HK-2 (cell line): Measurements from ENCODE around the gene TFAP2D.

Experiments used
- DNase-seq: peaks from one replicate; pipeline ENCODE4 v3.0.0-alpha.2; 2018; ENCODE audit not compliant: unreplicated experiment

TFAP2D gene

DNA sequence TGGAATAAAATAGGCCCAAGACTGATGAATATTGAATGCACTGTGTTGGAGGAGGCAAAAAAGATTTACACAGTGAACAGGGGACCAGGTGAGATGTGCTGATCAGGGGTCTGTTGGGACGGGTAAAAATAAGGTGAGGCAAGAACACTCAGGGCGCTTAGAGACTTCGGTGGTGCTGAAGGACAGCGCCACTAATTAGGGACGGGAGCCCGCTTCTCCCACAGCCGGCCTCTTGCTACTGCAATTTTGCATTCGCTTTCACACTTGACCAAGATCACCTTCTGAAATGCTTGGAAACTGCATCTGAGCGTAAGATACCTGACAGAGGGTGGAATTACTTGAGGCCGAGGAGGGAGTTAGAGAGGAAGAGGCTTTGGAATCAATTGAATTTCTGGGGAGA, 7.3 kb downstream of the TFAP2D start:
- no peak for DNase-seq

GRCh38 chr6:50721978-50722377, 8.7 kb downstream of the TFAP2D start:
- no peak for DNase-seq

DNA sequence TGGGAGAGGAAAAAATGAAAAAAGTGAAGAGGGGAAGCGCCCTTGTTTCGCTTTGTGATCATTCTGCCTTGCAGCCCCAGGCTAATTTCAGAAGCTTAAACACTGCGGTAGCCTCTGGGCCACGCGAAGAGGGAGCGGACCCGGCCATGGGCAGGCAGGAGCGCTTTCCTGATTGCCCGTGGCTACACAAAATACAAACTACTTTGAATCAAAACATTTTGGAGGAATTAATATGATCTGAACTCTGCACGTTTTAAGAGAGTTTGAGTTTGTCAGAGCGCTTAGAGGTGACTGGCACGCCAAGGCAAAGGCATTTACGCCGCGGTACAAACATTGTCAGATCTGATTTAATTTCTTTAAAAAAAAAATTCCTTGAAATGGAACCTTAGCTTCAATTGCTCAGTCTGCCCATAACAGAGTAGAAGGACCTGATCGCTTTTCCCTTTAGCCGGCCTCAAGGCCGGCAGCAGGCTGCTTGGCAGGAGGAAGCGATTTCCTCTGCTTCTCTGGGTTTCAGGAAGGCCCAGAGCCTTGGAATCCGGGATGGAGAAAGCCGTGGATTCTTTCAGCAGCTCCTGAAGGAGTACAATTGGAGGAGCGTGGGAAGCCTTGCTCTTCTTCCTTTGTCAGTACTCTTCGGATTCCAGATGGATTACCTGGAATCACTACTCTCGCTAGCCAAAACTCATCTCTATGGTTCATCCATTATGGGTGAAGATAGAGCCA, 9.7 kb downstream of the TFAP2D start:
- DNase-seq, result no peak

GRCh38 chr6:50724381-50725124, 11.2 kb downstream of the TFAP2D start:
- DNase-seq, result no peak

DNA sequence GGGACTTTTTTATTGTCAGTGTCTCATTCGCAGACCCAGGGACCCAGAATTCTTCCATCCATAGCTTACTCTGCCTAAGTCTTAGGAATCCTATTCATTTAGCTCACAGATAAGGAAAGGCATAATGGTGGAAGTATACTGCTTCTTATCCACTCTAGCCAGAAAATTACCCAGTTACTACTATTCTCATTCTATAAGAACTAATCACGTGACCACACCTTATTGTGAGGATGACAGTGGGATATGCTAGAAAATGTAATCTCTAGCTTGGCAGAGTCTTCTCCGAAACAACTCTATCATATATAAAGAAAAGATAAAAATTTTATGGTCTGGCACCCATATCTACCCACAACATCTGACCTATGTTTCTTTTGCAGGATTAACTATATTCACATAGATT, 21.2 kb downstream of the TFAP2D start:
- DNase-seq, result no peak

DNA sequence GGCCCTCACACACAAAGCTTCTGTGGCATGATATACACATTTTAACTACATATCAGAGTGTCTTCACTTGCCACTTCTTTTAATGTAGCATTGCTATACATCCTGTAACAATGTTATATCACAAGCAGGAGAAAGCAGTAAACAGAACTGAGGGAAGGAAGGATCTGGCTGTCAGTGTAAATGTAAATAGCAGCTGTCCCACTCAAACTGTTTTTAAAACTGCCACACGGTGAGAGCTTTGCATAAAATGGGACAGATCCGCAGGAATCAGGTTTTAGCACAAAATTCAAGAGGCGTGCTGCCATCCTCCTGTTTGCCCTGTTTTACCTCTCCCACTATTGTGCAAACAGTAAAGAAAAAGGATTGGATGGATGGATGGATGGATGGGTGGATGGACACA, 28.8 kb downstream of the TFAP2D start:
- no peak for DNase-seq

- no peak for DNase-seq
Measured at GRCh38 chr6:50744976-50745375, 31.6 kb downstream of the TFAP2D start.

DNA sequence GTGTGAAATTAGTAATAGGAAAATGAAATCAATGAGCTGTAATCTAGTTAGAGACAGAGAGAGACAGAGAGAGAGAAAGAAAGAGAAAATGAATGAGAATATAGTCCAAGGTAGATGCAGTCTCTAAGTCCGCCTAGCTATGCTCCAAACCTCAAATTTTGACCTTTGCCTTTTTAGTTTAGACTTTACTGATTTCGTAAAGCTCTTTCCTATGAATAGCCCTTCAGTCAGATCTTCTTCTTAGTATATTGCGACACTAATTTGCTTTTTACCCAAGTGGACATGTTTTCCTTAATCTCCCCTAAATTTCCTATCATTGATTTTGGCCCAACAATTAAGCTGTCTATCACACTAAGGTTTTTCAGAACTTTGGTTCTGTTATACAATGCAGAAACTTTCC, 49.5 kb downstream of the TFAP2D start:
- no peak for DNase-seq

DNA sequence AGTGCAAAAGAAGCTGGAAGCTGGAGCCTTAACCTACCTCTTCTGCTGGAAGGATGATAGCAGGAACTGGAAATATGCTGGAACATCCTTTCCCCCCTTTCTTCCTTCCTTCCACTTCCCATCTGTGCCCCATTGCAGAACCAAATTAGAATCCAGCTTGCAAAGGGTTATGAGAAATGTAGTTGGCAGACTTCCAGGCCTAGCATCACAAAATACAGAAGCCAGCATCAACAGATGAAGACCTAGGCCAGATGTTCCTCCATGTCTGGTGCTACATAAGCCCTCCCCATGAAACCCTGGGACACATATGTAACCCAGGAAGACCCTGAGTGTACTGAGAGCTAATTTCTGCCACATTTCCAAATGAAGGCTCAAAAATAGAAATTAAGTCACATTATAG, 65.4 kb downstream of the TFAP2D start:
- no peak for DNase-seq

DNA sequence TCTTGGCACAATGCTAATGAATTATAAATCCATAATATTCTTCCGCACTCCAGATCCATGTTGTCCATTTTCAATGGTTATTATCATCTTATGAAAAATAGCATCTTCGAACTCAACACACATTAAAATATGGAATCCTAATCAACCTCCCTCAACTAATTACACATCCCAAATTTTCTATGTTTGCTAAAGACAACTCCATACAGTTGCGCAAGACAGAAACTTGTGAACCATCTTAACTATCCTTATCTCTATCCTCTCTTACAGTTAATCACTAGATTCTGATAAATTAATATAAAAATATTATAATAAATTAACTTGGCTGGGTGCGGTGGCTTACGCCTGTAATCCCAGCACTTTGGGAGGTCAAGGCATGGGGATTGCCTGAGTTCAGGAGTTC, 67.1 kb downstream of the TFAP2D start:
- DNase-seq, result no peak

- DNase-seq, result no peak
Measured at GRCh38 chr6:50785921-50786320, 72.6 kb downstream of the TFAP2D start.

GRCh38 chr6:50791900-50792508, 78.7 kb downstream of the TFAP2D start:
- DNase-seq, result no peak

GRCh38 chr6:50792771-50793170, 79.4 kb downstream of the TFAP2D start:
- no peak for DNase-seq

- no peak for DNase-seq
Measured at GRCh38 chr6:50795574-50795973, 82.2 kb downstream of the TFAP2D start.

DNA sequence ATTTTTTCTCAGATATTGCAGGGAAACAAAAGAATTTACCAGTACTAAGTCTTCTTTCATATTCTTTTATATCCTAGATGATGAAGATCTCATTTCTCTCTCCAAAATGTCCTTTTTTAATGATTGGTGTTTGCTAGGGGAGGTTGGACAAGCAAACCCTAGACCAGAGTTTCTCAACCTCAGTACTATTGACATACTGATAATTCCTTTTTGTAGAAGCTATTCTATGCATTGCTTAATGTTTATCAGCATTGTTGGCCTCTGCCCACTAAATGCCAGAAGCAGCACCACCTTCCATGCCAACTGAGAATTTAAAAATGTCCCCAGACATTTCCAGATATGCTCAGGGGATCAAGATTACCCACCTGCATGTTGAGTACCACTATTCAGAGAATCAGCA, 91.0 kb downstream of the TFAP2D start:
- DNase-seq, result no peak

- DNase-seq, result no peak
Measured at GRCh38 chr6:50807035-50807434, 93.7 kb downstream of the TFAP2D start.

GRCh38 chr6:50815436-50816114, 102.2 kb downstream of the TFAP2D start:
- DNase-seq, result no peak

- DNase-seq, result peak; percentile 66
Measured at GRCh38 chr6:50816115-50816675, 102.9 kb downstream of the TFAP2D start.

DNA sequence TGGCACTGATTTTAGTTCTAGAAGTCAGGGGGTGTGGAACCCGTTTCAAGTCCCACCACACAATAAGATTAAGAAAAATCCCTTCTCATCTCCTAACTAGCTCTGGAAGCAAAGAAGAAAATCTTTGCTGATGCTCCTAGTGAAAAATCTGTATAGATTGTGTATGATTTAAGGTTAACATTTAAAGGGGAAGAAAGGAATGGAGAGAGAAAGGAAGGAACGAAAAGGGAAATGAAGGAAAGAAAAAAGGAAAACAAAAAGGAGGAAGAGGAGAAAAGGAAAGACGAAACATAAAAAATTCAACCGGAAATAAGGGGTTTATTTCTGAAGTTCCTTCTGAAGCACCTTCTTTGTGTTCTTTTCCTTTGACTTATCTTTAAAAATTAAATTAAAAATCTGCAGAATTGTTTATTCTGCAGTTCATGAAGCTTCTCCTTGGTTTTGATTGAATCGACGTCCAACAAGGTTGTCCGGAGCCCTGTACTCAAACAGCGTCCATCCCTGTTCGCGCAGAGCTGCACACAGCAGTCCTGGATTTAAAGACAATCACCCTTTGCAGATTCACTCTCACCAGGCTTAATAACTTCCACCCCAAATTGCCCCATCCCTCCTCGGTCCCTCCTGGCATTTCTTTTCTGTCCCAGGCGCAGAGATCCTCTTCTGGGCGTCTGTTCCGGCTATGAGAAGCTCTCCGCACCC, 103.8 kb downstream of the TFAP2D start:
- DNase-seq, result no peak

DNA sequence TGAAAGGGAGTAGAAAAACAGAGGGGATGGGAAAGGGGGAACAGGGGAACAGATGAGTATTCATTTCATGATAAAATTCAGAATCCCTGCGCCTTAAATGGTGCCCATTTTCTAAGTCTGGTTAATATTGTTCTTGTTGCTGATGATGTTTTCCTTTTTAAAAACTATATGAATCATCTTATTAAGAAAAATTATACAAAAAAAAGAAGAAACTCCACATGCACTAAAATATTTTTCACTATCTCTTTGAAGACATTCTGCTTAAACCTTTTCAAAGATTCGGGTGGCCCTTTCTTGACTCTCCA, 104.3 kb downstream of the TFAP2D start:
- no peak for DNase-seq

DNA sequence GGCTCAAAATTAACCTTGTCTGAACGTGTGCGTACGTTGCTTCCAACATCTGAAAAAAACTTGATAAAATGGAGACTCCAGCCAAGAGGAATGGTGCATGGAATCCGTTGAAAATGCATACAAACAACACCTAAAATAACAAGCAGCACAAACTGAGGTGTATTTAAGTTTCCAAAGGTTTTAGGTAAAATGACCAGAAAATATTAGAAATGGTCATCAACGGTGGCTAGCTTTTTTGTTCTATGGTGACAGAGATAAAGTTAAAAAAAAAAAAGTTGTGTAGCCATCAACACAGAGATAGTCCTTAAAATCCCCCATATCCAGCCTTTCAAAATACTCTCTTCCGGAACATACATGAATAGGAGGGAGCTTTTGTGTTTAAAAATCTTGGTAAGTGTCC, 104.7 kb downstream of the TFAP2D start:
- no peak for DNase-seq

GRCh38 chr6:50818673-50819072, 105.3 kb downstream of the TFAP2D start, which contains the start of gene TFAP2B:
Gene TFAP2B (plus strand): TSS chr6:50818871. CDS start chr6:50818892, 21 bp downstream.
- no peak for DNase-seq
